AG04449 (cell line): ENCODE measurements around the gene ADGRE3.
"Not testable (repeated sequence)": the region's sequence is repeated elsewhere in the genome, so short reads cannot be mapped to it uniquely, and the experiment has no call there.

Source experiments
- CTCF ChIA-PET: fragments of 350-600 bp; formaldehyde crosslinking; extraction: SDS; loops from one replicate; lab custom pipeline; 2021; ENCODE audit warnings: antibody characterized with exemption; lab: Yijun Ruan, JAX
- POLR2A ChIA-PET: fragments of 400-600, 350-600 bp; formaldehyde crosslinking; extraction: SDS; loops from one replicate; lab custom pipeline; 2020; ENCODE audit warnings: antibody characterized with exemption, inconsistent platforms; lab: Yijun Ruan, JAX
- DNase-seq: peaks from one replicate; pipeline ENCODE4 v3.0.0-alpha.2; 2010; ENCODE audit warnings: low read depth, low spot score
- H3K4me3 ChIP-seq: 2 replicates; pipeline ENCODE4 v1.5.1; 2011; ENCODE audit warnings: low read depth, mild to moderate bottlenecking, control low read depth, low read length
- CTCF ChIP-seq: IDR thresholded peaks from one replicate; pipeline ENCODE4 v1.5.1; 2011; ENCODE audit warnings: mild to moderate bottlenecking, moderate library complexity, low read length, control low read depth, inconsistent platforms; ENCODE audit not compliant: insufficient read depth; ENCODE audit errors: missing control alignments

The ADGRE3 gene

DNA sequence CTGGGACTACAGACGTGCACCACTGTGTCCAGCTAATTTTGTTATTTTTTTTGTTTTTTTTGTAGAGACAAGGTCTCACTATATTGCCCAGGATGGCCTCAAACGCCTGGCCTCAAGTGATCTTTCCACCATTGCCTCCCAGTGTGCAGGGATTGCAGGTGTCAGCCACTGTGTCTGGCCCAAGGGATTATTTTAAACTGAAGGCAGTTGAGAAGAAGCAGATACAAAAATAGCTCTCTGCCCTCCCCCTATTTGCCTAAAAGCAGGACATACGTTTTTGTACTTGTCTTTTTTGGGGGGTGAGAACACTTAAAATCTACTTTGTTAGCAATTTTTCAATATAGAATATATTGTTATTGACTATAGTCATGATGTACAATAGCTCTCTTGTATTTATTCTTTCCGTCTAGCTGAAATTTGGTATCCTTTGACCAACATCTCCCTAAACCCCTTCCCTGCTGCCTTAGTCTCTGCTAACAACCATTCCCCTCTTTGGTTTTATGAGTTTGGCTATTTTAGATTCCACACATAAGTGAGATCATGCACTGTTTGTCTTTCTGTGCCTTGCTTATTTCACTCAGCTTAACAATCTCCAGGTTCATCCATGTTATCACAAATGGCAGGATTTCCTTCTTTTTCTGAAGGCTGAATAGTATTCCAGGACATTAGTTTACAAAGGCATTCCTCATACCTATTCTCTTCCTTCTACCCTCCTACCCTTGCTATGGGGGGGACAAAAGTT lies 34.9 kb downstream of the ADGRE3 start:
- DNase-seq, result no peak
- H3K4me3 ChIP-seq, result no peak overlapping the region
- no peak for TF ChIP-seq CTCF
- ChIA-PET POLR2A (no interaction called here), CTCF (no interaction called here)

DNA sequence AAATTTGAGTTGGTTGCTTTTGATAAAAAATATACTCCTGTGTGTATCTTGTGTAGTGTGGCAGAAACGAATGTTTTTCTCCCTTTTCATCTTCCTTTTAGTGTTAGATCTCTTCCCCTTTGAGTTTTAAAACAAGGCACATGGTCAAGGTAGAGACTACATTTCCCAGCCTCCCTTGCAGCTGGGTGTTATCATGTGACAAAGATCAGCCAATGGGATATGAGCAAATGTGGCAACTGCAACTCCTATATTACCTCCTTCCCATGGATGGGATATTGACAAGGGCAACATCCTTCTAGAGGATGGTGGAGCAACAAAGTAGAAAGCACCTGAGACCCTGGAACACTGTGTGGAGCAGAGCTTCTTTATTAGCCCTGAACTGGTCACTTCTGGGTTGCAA lies 42.4 kb downstream of the ADGRE3 start:
- ChIA-PET CTCF (interaction anchor here (1.3 kb wide), 1 partner anchor 59 kb away, joined by 3 read pairs; no protein-coding TSS in a partner anchor), POLR2A (no interaction called here)
- DNase-seq, result no peak
- TF ChIP-seq CTCF, result no peak
- H3K4me3 ChIP-seq, result no peak overlapping the region

DNA sequence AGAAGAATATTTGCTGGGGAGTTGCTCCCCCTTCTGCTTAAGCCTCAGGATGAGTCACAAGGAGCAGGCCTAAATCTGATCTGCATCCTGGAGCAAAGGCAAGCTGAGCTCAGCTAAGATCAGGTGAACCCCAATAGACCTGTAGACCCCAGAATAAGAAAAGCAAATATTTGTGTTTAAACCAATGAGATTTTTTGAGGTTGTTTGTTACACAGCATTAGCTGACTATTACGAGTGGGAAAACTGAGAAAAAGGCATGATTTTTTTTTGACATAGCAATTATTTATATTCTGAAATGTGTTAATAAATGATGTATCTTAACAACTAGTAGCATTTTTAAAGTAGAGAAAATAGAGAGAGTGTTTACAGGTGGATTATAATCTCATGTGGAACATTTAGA lies 45.1 kb downstream of the ADGRE3 start:
- POLR2A ChIA-PET, result no interaction called here
- no peak for DNase-seq
- H3K4me3 ChIP-seq, result no peak overlapping the region
- no peak for TF ChIP-seq CTCF
- CTCF ChIA-PET, result no interaction called here

GRCh38 chr19:14624491-14624890 lies 50.2 kb downstream of the ADGRE3 start:
- POLR2A ChIA-PET, CTCF ChIA-PET, DNase-seq, H3K4me3 ChIP-seq: not testable (repeated sequence)

DNA sequence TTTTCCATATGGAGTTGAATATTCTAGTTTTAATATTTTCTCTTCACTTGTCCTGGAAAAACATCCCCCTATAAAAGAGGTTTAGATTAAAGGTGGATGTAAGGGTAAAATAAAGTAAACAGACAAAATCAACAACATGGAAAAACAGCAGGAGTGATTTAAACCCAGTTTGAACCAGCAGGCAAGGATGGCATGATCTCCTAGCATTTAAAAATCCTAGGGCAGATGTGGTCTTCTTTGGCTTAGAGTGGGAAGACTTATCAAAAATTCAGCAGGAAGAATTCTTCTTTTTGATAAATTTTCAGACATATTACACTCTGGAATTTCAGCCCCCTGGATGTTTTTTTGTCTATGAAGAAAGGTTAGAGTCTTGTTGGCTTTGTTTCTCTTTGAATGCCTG lies 55.2 kb downstream of the ADGRE3 start:
- POLR2A ChIA-PET, result no interaction called here
- CTCF ChIA-PET, result no interaction called here
- no peak for DNase-seq
- H3K4me3 ChIP-seq, result no peak overlapping the region
- TF ChIP-seq CTCF, result no peak

GRCh38 chr19:14616407-14616806 lies 58.2 kb downstream of the ADGRE3 start:
- CTCF ChIA-PET, result no interaction called here
- H3K4me3 ChIP-seq, result no peak overlapping the region
- DNase-seq, result no peak
- POLR2A ChIA-PET, result no interaction called here
- no peak for TF ChIP-seq CTCF

DNA sequence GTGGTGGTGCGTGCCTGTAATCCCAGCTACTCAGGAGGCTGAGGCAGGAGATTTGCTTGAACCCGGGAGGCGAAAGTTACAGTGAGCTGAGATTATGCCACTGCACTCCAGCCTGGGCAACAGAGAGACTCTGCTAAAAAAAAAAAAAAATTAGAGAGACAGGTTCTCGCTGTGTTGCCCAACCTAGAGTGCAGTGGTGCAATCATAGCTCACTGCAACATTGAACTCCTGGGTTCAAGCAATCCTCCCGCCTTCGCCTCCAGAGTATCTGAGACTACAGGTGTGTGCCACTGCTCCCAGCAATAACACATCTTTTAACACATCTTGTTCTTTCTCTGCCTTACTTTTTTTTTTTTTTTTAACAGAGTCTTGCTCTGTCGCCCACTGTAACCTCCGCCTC lies 59.0 kb downstream of the ADGRE3 start:
- no peak for TF ChIP-seq CTCF
- no peak for DNase-seq
- POLR2A ChIA-PET, result no interaction called here

More for the DNA sequence above, 59.0 kb downstream of the ADGRE3 start:
- H3K4me3 ChIP-seq, result no peak overlapping the region
- CTCF ChIA-PET, result no interaction called here
